ENCODE measurements around the gene IFTAP.

The IFTAP gene

GRCh38 chr11:36692704-36693103, 98.4 kb downstream of the IFTAP start:
- no peak for ATAC-seq (ENCODE audit: low read depth)

GRCh38 chr11:36693139-36693843, 99.0 kb downstream of the IFTAP start:
- DNase-seq (ENCODE audit: low spot score) (no peak), ATAC-seq (ENCODE audit: low read depth) (no peak)
- TF ChIP-seq CTCF (IDR thresholded peaks at IDR 0.05; ENCODE audit: poor library complexity, severe bottlenecking): no peak
- Histone ChIP-seq H3K27me3 (ENCODE audit: insufficient read depth, poor library complexity, severe bottlenecking) (peaks cover 11% of the 10 kb centered on the region), H3K4me1 (ENCODE audit: insufficient read depth, poor library complexity, severe bottlenecking) (no peaks in the 10 kb centered on the region), H3K36me3 (ENCODE audit: low read depth) (no peaks in the 10 kb centered on the region), H3K4me3 (ENCODE audit: severe bottlenecking) (no peak overlapping the region), H3K27ac (ENCODE audit: poor library complexity, severe bottlenecking) (no peak overlapping the region), H3K9me3 (ENCODE audit: severe bottlenecking) (no peaks in the 10 kb centered on the region)

More at GRCh38 chr11:36692704-36693103, 98.4 kb downstream of the IFTAP start:
- Histone ChIP-seq H3K27me3 (ENCODE audit: insufficient read depth, poor library complexity, severe bottlenecking) (peaks cover 11% of the 10 kb centered on the region), H3K4me3 (ENCODE audit: severe bottlenecking) (no peak overlapping the region), H3K36me3 (ENCODE audit: low read depth) (no peaks in the 10 kb centered on the region), H3K9me3 (ENCODE audit: severe bottlenecking) (no peaks in the 10 kb centered on the region), H3K4me1 (ENCODE audit: insufficient read depth, poor library complexity, severe bottlenecking) (no peaks in the 10 kb centered on the region), H3K27ac (ENCODE audit: poor library complexity, severe bottlenecking) (no peak overlapping the region)
- TF ChIP-seq CTCF (IDR thresholded peaks at IDR 0.05; ENCODE audit: poor library complexity, severe bottlenecking): no peak
- no peak for DNase-seq (ENCODE audit: low spot score)

GRCh38 chr11:36695111-36695510, 100.8 kb downstream of the IFTAP start:
- peaks cover 11% of the 10 kb centered on the region for H3K27me3 ChIP-seq (ENCODE audit: insufficient read depth, poor library complexity, severe bottlenecking)
- no peak for ATAC-seq (ENCODE audit: low read depth)
- H3K4me3 ChIP-seq (ENCODE audit: severe bottlenecking): no peak overlapping the region
- H3K36me3 ChIP-seq (ENCODE audit: low read depth): no peaks in the 10 kb centered on the region
- DNase-seq (ENCODE audit: low spot score): no peak
- H3K27ac ChIP-seq (ENCODE audit: poor library complexity, severe bottlenecking): no peak overlapping the region
- TF ChIP-seq CTCF (IDR thresholded peaks at IDR 0.05; ENCODE audit: poor library complexity, severe bottlenecking): no peak
- H3K4me1 ChIP-seq (ENCODE audit: insufficient read depth, poor library complexity, severe bottlenecking): no peaks in the 10 kb centered on the region
- H3K9me3 ChIP-seq (ENCODE audit: severe bottlenecking): no peaks in the 10 kb centered on the region

- Histone ChIP-seq H3K27me3 (ENCODE audit: insufficient read depth, poor library complexity, severe bottlenecking) (peaks cover 11% of the 10 kb centered on the region), H3K4me3 (ENCODE audit: severe bottlenecking) (no peak overlapping the region), H3K4me1 (ENCODE audit: insufficient read depth, poor library complexity, severe bottlenecking) (no peaks in the 10 kb centered on the region), H3K9me3 (ENCODE audit: severe bottlenecking) (no peaks in the 10 kb centered on the region), H3K27ac (ENCODE audit: poor library complexity, severe bottlenecking) (no peak overlapping the region), H3K36me3 (ENCODE audit: low read depth) (no peaks in the 10 kb centered on the region)
- no peak for DNase-seq (ENCODE audit: low spot score)
- no peak for ATAC-seq (ENCODE audit: low read depth)
- TF ChIP-seq CTCF (IDR thresholded peaks at IDR 0.05; ENCODE audit: poor library complexity, severe bottlenecking): no peak
Observed at GRCh38 chr11:36695571-36695970, 101.3 kb downstream of the IFTAP start.

- Histone ChIP-seq H3K4me1 (ENCODE audit: insufficient read depth, poor library complexity, severe bottlenecking) (no peaks in the 10 kb centered on the region), H3K4me3 (ENCODE audit: severe bottlenecking) (no peak overlapping the region), H3K36me3 (ENCODE audit: low read depth) (no peaks in the 10 kb centered on the region), H3K27ac (ENCODE audit: poor library complexity, severe bottlenecking) (no peak overlapping the region), H3K9me3 (ENCODE audit: severe bottlenecking) (no peaks in the 10 kb centered on the region), H3K27me3 (ENCODE audit: insufficient read depth, poor library complexity, severe bottlenecking) (peaks cover 9% of the 10 kb centered on the region)
- DNase-seq (ENCODE audit: low spot score) (no peak), ATAC-seq (ENCODE audit: low read depth) (no peak)
- TF ChIP-seq CTCF (IDR thresholded peaks at IDR 0.05; ENCODE audit: poor library complexity, severe bottlenecking): no peak
Observed at GRCh38 chr11:36696550-36696949, 102.2 kb downstream of the IFTAP start.
